Measurements from ENCODE around the gene AIFM3.

The AIFM3 gene

GRCh38 chr22:20994128-20994901, 27.3 kb downstream of the AIFM3 start:
- Histone ChIP-seq H3K27me3 (ENCODE audit: insufficient read depth, low read length, poor library complexity, severe bottlenecking) (no peaks in the 10 kb centered on the region), H3K9me3 (ENCODE audit: insufficient read depth, low read depth, low read length) (no peaks in the 10 kb centered on the region), H3K9me2 (replicated peaks; ENCODE audit: low read depth, low read length) (no peaks in the 10 kb centered on the region), H3K4me1 (ENCODE audit: insufficient read depth, low read length, poor library complexity, severe bottlenecking) (peaks cover 8% of the 10 kb centered on the region), H3K36me3 (ENCODE audit: insufficient read depth, low read length) (peaks cover 5% of the 10 kb centered on the region; the same call in 1 of the 2 replicates), H3F3A (ENCODE audit: low read depth) (no peaks in the 10 kb centered on the region), H2AFZ (ENCODE audit: low read length) (no peak overlapping the region), H3K4me3 (ENCODE audit: low read length, poor library complexity, severe bottlenecking) (no peak overlapping the region), H3K9ac (ENCODE audit: low read depth, low read length, poor library complexity, severe bottlenecking) (no peak overlapping the region), H3K79me2 (ENCODE audit: insufficient read depth, low read length) (peaks cover 5% of the 10 kb centered on the region; the same call in 1 of the 2 replicates), H4K20me1 (ENCODE audit: insufficient read depth, low read length, poor library complexity, severe bottlenecking) (peaks cover 1% of the 10 kb centered on the region), H3K4me2 (ENCODE audit: low read depth, low read length, poor library complexity, severe bottlenecking) (no peak overlapping the region)
- TF ChIP-seq CTCF (conservative IDR thresholded peaks at IDR 0.05; ENCODE audit: low read length) (no peak), EZH2phosphoT487 (IDR thresholded peaks at IDR 0.05; ENCODE audit: borderline replicate concordance) (no peak)

GRCh38 chr22:20994902-20995241, 27.8 kb downstream of the AIFM3 start:
- H4K20me1 ChIP-seq (ENCODE audit: insufficient read depth, low read length, poor library complexity, severe bottlenecking): peaks cover 7% of the 10 kb centered on the region
- H3K36me3 ChIP-seq (ENCODE audit: insufficient read depth, low read length): peaks cover 5% of the 10 kb centered on the region; the same call in 1 of the 2 replicates
- H3K4me3 ChIP-seq (ENCODE audit: low read length, poor library complexity, severe bottlenecking): no peak overlapping the region
- H3K9me3 ChIP-seq (ENCODE audit: insufficient read depth, low read depth, low read length): no peaks in the 10 kb centered on the region
- H3K27me3 ChIP-seq (ENCODE audit: insufficient read depth, low read length, poor library complexity, severe bottlenecking): no peaks in the 10 kb centered on the region
- no peak overlapping the region for H2AFZ ChIP-seq (ENCODE audit: low read length)
- no peak overlapping the region for H3K9ac ChIP-seq (ENCODE audit: low read depth, low read length, poor library complexity, severe bottlenecking)
- H3K79me2 ChIP-seq (ENCODE audit: insufficient read depth, low read length): peaks cover 11% of the 10 kb centered on the region
- no peaks in the 10 kb centered on the region for H3K9me2 ChIP-seq (replicated peaks; ENCODE audit: low read depth, low read length)
- H3K4me1 ChIP-seq (ENCODE audit: insufficient read depth, low read length, poor library complexity, severe bottlenecking): peaks cover 6% of the 10 kb centered on the region
- no peaks in the 10 kb centered on the region for H3F3A ChIP-seq (ENCODE audit: low read depth)
- H3K4me2 ChIP-seq (ENCODE audit: low read depth, low read length, poor library complexity, severe bottlenecking): no peak overlapping the region
- TF ChIP-seq CTCF (conservative IDR thresholded peaks at IDR 0.05; ENCODE audit: low read length) (no peak), EZH2phosphoT487 (IDR thresholded peaks at IDR 0.05; ENCODE audit: borderline replicate concordance) (no peak)

GRCh38 chr22:20995329-20996030, 28.4 kb downstream of the AIFM3 start:
- no peak overlapping the region for H3K4me3 ChIP-seq (ENCODE audit: low read length, poor library complexity, severe bottlenecking)
- H3K79me2 ChIP-seq (ENCODE audit: insufficient read depth, low read length): peaks cover 17% of the 10 kb centered on the region
- no peaks in the 10 kb centered on the region for H3K9me2 ChIP-seq (replicated peaks; ENCODE audit: low read depth, low read length)
- H3K27me3 ChIP-seq (ENCODE audit: insufficient read depth, low read length, poor library complexity, severe bottlenecking): no peaks in the 10 kb centered on the region
- H3F3A ChIP-seq (ENCODE audit: low read depth): no peaks in the 10 kb centered on the region
- H3K4me2 ChIP-seq (ENCODE audit: low read depth, low read length, poor library complexity, severe bottlenecking): no peak overlapping the region
- H4K20me1 ChIP-seq (ENCODE audit: insufficient read depth, low read length, poor library complexity, severe bottlenecking): peaks cover 13% of the 10 kb centered on the region
- no peak overlapping the region for H3K9ac ChIP-seq (ENCODE audit: low read depth, low read length, poor library complexity, severe bottlenecking)
- TF ChIP-seq EZH2phosphoT487 (IDR thresholded peaks at IDR 0.05; ENCODE audit: borderline replicate concordance): no peak
- TF ChIP-seq CTCF (conservative IDR thresholded peaks at IDR 0.05; ENCODE audit: low read length): no peak
- H2AFZ ChIP-seq (ENCODE audit: low read length): no peak overlapping the region
- no peaks in the 10 kb centered on the region for H3K9me3 ChIP-seq (ENCODE audit: insufficient read depth, low read depth, low read length)
- peaks cover 5% of the 10 kb centered on the region for H3K4me1 ChIP-seq (ENCODE audit: insufficient read depth, low read length, poor library complexity, severe bottlenecking)
- H3K36me3 ChIP-seq (ENCODE audit: insufficient read depth, low read length): peaks cover 5% of the 10 kb centered on the region; the same call in 1 of the 2 replicates
